GM12873 (cell line): ENCODE measurements around the gene NRIP1.

Experiments used
- TF ChIP-seq, protein P1 (sequence below): IDR thresholded peaks from 2 replicates; pipeline ENCODE4 v1.5.1; 2012; ENCODE audit warnings: low read depth, mild to moderate bottlenecking, moderate library complexity, low read length, control low read depth; ENCODE audit not compliant: insufficient read depth; ENCODE audit errors: missing control alignments

NRIP1 gene, protein sequence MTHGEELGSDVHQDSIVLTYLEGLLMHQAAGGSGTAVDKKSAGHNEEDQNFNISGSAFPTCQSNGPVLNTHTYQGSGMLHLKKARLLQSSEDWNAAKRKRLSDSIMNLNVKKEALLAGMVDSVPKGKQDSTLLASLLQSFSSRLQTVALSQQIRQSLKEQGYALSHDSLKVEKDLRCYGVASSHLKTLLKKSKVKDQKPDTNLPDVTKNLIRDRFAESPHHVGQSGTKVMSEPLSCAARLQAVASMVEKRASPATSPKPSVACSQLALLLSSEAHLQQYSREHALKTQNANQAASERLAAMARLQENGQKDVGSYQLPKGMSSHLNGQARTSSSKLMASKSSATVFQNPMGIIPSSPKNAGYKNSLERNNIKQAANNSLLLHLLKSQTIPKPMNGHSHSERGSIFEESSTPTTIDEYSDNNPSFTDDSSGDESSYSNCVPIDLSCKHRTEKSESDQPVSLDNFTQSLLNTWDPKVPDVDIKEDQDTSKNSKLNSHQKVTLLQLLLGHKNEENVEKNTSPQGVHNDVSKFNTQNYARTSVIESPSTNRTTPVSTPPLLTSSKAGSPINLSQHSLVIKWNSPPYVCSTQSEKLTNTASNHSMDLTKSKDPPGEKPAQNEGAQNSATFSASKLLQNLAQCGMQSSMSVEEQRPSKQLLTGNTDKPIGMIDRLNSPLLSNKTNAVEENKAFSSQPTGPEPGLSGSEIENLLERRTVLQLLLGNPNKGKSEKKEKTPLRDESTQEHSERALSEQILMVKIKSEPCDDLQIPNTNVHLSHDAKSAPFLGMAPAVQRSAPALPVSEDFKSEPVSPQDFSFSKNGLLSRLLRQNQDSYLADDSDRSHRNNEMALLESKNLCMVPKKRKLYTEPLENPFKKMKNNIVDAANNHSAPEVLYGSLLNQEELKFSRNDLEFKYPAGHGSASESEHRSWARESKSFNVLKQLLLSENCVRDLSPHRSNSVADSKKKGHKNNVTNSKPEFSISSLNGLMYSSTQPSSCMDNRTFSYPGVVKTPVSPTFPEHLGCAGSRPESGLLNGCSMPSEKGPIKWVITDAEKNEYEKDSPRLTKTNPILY (N-terminal part only)

DNA sequence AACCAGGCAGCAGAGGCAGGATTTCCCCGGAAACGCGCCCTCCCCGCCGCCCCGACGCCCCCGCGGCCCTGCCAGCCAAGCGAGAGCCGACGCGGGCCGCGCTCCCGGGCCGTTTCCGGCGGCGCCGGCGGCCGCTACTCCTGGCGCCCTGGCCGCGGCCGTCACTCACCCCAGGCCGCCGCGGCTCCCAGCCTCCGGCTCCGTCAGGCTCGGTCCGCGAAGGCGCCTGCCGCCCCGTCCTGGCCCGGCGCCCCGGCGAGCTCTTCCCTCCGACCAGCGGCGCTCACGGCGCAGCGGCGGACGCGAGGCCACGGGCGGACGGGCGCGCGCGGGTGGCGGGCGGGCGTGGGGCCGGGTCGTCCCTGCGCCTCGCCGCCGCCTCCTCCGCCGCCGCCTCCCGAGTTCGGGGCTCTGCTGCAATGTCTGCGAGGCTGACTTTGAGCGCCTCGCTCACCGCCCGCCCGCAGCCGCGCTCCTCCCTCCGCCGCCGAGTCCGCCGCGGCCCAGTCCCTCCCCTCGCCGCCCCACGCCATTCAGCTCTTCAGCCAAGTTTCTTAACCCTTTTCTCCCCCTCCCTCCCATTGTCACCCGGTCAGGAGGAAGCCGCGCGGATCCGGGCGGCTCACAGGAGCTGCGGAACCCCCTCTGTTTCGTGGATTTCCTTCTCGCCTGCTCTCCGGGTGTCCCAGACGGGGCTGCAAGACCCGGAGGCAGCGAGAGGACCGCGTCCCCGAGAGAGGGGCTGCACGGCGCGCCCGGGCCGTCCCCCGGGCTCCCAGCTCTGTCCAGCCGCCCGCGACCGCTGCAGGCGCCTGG is at the start of gene NRIP1:
TSS of gene NRIP1 (minus strand) at position 425 of the 816 bp plus-strand sequence. CDS start 96,808 bp downstream, outside the sequence.
- TF ChIP-seq, protein P1, sequence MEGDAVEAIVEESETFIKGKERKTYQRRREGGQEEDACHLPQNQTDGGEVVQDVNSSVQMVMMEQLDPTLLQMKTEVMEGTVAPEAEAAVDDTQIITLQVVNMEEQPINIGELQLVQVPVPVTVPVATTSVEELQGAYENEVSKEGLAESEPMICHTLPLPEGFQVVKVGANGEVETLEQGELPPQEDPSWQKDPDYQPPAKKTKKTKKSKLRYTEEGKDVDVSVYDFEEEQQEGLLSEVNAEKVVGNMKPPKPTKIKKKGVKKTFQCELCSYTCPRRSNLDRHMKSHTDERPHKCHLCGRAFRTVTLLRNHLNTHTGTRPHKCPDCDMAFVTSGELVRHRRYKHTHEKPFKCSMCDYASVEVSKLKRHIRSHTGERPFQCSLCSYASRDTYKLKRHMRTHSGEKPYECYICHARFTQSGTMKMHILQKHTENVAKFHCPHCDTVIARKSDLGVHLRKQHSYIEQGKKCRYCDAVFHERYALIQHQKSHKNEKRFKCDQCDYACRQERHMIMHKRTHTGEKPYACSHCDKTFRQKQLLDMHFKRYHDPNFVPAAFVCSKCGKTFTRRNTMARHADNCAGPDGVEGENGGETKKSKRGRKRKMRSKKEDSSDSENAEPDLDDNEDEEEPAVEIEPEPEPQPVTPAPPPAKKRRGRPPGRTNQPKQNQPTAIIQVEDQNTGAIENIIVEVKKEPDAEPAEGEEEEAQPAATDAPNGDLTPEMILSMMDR = no peak

DNA sequence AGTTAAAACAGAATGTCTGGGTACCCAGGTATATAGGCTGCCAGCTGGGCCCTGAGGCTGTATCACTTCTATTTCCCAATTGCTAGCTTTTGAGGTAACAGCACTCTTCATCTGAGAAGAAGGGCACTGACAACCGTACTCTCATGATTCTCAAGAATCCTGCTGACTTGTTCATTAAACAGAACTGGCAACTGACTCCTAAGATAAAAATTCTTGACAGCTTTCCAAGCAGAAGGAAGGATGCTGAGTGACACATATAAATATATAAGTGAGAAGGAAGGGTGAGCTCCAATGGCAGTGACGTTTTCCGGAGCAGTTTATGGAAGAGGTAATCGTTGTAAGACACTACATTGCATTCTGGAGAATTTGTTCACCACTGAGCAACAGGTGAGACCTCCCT is 48.1 kb upstream of the NRIP1 start:
- TF ChIP-seq, protein P1 = no peak

DNA sequence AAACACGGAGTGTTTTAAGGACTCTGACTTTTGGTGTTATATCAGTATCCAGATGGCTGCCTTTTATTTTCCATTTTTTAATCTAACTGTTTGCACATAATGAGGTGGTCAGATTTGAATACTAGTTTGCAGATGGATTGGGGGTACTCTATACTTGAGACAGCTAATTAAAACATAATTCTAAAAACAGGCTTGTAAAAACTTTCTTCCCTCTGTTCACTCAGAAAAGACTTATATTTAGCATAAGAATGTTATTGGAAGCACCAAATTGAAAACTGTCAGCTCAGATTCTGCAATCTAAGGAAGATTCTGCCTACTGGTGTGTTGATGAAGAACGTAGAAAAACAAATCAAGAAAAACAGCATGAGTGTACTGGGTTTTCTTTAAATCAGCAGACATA is 44.0 kb upstream of the NRIP1 start:
- TF ChIP-seq, protein P1 = no peak

DNA sequence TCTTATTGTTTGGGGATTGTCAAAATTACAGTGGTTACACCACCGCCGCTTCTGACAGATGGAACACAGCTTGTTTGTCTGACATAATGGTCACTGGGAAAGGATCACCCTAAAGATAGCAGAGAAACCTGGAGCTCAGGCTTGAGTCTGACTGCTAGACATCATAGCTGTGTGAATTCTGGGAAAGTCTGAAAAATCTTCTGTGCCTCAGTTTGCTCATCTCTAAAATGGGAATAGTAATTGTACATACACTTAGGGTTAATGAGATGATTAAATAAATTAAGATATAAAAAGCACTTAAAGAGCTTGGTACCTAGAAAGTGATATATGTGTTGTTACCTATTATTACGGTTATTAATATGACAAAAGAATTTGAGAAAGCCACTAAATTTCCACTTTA is 39.7 kb upstream of the NRIP1 start:
- TF ChIP-seq, protein P1 = no peak

DNA sequence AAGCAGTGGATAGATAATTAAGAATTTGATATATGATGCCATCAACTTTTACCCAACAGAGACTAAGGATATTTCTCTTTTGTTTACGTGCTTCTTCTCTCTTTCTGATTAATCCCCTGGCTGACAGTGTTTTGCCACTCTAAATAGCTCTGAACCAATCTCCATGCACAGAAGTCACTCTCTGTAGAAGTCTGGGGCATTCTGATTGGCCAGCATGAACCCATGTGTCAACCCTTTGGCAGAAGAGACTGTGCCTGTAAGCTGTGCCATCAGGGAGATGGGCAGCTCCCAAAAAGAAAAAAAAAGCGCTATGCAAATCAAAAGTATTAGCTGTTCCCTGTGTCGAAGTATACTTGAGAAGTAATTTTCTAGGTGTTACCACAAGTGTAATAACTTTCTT is 34.1 kb upstream of the NRIP1 start:
- TF ChIP-seq, protein P1 = no peak

DNA sequence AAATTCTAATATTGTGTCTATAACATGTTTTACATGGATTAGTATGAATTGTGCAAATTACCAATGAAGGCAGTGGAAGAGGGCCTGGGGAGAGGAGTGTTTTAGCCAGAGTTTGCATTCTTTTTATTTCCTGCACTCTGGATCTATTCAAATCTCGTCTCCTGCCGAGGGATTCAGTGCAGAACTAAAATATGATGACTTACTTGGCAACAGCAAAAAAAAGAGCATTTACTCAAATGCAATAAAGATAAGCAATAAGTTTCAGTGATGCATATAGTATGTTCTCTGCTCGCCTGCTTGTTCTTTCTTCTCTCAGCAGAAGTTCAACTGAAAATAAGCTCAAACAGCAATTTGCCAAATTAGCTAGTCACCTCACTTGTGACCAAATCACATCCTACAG is 33.4 kb upstream of the NRIP1 start:
- TF ChIP-seq, protein P1 = no peak

DNA sequence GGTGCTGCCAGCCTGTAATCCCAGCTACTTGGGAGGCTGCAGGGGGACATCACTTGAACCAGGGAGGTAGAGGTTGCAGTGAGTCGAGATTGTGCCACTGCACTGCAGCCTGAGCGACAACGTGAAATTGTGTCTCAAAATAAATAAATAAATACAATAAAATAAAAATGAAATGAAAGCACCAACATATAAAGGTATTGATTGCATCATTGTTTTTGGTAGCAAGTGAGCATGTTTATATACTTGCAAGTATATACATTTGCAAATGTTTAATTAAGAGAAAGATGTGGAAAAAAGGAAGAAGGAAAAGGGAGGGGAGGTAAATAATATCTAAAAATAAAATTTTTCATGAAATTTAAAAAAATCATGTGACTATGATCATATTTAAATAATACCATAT is 32.8 kb upstream of the NRIP1 start:
- TF ChIP-seq, protein P1 = no peak
